GM12892 (cell line): ENCODE measurements around the gene PRR16.

ENCODE experiments used
- POLR2A ChIP-seq: IDR thresholded peaks from 2 replicates; pipeline ENCODE4 v1.6.1; 2011; ENCODE audit warnings: low read depth, low read length, control low read depth
- POLR2AphosphoS5 ChIP-seq: IDR thresholded peaks from 2 replicates; pipeline ENCODE4 v1.6.1; 2011; ENCODE audit warnings: low read depth, low read length, control low read depth

- TF ChIP-seq POLR2A (no peak), POLR2AphosphoS5 (no peak)
Measured at GRCh38 chr5:120614531-120615180, 150.6 kb downstream of the PRR16 start.
